ENCODE measurements around the gene VAV2. TPM values are rescaled to one million over a fixed set of nuclear protein-coding genes. Genes with fewer than 3 reads are reported as not detected.

Gene VAV2
- total and polyA plus RNA-seq, 5 donors: 4.7 to 11.4 (median 7.4) TPM

DNA sequence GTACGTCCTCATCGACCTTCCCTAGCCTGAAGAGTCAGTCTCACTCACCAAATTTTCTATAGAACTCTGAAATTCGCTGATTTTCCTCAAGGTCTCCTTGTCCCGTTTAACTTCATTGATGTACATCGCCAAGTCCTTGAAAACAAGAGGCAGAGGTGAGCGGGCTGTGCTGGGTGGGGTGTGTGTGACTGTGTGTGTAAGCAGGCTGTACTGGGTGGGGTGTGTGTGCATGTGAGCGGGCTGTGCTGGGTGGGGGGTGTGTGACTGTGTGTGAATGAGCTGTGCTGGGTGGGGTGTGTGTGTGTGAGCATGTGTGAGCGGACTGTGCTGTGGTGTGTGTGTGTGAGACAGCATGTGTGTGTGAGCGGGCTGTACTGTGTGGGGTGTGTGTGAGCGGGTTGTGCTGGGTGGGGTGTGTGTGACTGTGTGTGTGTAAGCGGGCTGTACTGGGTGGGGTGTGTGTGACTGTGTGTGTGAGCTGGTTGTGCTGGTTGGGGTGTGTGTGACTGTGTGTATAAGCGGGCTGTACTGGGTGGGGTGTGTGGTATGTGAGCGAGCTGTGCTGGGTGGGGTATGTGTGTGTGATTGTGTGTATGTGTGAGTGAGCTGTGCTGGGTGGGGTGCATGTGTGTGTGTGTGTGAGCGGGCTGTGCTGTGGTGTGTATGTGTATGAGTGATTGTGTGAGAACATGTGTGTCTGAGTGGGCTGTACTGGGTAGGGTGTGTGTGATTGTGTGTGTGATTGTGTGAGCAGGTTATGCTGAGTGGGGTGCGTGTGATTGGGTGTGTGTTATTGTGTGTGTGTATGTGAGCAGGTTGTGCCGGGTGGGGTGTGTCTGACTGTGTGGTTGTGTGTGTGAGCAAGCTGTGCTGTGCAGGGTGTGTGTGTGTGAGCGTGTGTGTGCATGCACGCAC is 200.1 kb downstream of the VAV2 start:
- Histone ChIP-seq H3K27me3 (ENCODE audit: control insufficient read depth, insufficient read depth) (no peaks in the 10 kb centered on the region), H3K9me3 (ENCODE audit: control insufficient read depth, low read length) (no peaks in the 10 kb centered on the region), H3K4me3 (ENCODE audit: low read length) (no peak overlapping the region), H3K27ac (ENCODE audit: low read length) (no peak overlapping the region), H3K4me1 (ENCODE audit: control insufficient read depth, insufficient read depth, low read length) (no peaks in the 10 kb centered on the region)
- intact Hi-C loops (cut with DNase I): loop anchor here in 2 of 4 donors (2.0 kb wide), 1 partner anchor 203 kb away; no protein-coding TSS in a partner anchor
- ATAC-seq (no peak), DNase-seq (no peak)
- 86% methylated on average over 18 of the region's 18 CpGs for WGBS

DNA sequence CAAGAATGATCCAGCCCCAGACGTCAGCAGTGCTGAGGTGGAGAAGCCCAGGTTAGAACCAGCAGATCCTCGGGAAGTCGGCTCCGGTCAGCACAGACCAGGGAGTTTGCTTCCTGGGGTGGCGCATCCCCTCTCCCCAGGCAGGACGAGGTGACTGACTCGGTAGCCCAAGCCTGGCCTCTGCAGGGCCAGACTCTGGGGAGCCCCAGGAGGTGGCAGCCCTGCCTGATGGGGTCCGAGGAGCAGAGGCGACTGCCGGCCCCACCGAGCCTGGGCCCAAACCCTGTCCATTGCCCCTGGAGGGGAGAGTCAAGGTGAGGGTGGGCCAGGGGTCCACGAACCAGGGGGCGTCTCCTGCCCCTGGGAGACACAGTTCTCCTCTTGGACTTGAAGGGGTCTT is 201.1 kb downstream of the VAV2 start:
- DNase-seq (peak in 1 of 3 donors; percentile 55), ATAC-seq (no peak)
- Histone ChIP-seq H3K27me3 (ENCODE audit: control insufficient read depth, insufficient read depth) (no peaks in the 10 kb centered on the region), H3K27ac (ENCODE audit: low read length) (no peak overlapping the region), H3K4me1 (ENCODE audit: control insufficient read depth, insufficient read depth, low read length) (no peaks in the 10 kb centered on the region), H3K9me3 (ENCODE audit: control insufficient read depth, low read length) (no peaks in the 10 kb centered on the region), H3K4me3 (ENCODE audit: low read length) (no peak overlapping the region)
- 92% methylated on average over 13 of the region's 13 CpGs for WGBS
- intact Hi-C loops (cut with DNase I): loop anchor here in 1 of 4 donors (2.0 kb wide), 1 partner anchor 204 kb away; no protein-coding TSS in a partner anchor

DNA sequence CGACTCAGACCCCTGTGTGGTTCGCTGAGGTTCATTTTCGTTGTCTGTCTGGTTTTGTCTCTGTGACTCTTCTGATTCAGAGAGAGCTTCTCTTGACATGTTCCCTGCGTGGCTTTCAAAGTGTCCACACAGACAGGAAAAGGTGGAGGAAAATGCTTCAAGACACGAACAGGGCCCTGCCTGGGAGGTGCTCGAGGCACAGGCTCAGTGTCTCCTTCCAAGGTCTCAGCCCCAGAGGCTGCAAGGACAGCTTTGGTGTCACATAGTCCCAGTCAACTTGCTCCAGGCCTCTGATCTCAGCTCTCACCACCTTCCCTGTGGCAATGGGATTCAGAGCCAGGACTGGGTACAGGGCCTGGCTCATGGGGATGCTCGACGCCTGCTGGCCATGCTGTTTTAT is 202.3 kb downstream of the VAV2 start:
- DNase-seq (peak in 1 of 3 donors; percentile 14), ATAC-seq (no peak)
- Histone ChIP-seq H3K4me1 (ENCODE audit: control insufficient read depth, insufficient read depth, low read length) (no peaks in the 10 kb centered on the region), H3K27ac (ENCODE audit: low read length) (no peak overlapping the region), H3K9me3 (ENCODE audit: control insufficient read depth, low read length) (no peaks in the 10 kb centered on the region), H3K27me3 (ENCODE audit: control insufficient read depth, insufficient read depth) (no peaks in the 10 kb centered on the region), H3K4me3 (ENCODE audit: low read length) (no peak overlapping the region)
- 70% methylated on average over 8 of the region's 8 CpGs for WGBS
- intact Hi-C loops (cut with DNase I): loop anchor here in 1 of 4 donors (2.0 kb wide), 1 partner anchor 205 kb away; no protein-coding TSS in a partner anchor

DNA sequence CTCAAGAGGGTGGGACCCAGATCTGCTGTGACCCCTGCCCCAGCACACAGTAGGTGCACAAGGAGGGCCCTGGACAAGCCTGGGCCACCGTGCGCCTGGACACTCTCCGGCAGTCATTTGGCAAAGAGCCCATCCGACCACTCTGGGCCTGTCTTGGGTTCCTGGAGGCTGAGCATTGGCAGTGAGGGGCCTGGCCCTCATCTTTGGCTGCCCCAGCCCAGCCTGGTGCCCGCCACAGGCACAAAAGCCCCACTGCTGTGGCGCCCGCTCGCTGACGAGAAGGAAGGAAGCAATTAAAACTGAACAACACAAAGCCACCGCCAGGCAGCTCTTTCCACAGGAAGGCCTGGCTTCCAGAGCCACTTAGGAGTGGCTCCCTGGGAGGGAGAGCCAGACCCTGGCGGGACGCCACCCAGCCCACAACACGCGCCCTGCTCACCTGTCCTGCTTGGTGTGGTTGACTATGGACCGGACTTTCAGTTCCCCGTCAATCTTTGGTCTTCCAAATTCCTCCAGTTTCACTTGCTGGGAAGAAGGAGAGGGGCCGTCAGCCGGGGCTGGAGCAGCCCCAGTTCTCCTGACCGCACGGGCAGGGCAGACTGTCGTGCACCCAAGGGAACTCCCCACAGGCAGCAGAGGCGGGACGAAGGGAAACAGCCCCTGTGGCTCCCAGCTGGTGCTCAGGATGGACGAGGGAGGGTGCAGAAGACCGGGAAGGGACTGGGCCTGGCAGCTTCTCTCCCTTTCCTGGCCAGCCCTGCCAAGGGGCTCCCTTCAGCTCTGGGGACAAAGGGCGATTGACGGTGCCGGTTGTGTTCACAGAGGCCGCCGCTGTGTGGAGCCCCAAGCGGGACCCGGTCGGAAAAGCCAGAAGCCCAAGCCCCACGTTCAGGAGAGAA is 203.1 kb downstream of the VAV2 start:
- 55% methylated on average over 34 of the region's 34 CpGs for WGBS

DNA sequence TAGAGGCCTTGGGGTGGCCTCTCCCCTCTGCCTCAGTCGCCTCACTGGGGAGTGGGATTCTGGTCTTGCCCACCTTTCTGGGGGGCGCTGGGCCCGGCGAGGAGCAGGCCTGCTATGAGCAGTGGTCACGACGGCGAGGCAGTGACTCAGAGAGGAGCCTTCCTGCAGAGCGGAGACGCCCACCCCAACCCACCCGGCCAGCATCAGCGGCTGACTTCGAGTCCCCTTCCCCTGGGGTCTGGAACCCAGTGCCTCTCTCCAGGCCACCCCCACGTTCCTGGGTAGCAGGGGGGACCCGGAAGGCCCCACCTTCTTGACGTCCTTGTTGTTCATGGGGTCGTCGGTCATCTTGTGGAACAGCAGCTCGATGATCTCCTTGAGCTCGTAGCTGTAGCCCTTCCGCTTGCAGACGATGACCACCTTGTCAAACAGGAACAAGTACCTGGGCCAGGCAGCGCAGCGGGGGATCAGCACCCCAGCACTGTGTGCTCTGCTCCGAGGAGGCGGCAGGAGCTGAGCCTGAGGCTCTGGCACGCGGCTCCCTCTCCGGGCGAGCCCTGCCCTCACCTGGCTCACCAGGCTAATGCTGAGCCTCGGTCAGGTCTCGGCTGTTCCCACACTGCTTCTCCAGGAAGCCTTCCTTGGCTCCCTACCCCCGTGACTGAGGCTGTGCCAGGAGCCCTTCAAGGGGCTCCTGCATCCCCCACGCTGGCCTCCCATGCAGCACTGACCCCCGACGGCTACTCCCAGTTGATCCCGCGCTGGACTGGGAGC is 203.9 kb downstream of the VAV2 start:
- no peak for ATAC-seq
- no peak overlapping the region for H3K4me3 ChIP-seq (ENCODE audit: low read length)
- peak in 2 of 3 donors; percentile 28 to 50 for DNase-seq
- no peaks in the 10 kb centered on the region for H3K27me3 ChIP-seq (ENCODE audit: control insufficient read depth, insufficient read depth)
- intact Hi-C loops (cut with DNase I): no loop called here
- no peak overlapping the region for H3K27ac ChIP-seq (ENCODE audit: low read length)
- 87% methylated on average over 37 of the region's 37 CpGs for WGBS
- no peaks in the 10 kb centered on the region for H3K4me1 ChIP-seq (ENCODE audit: control insufficient read depth, insufficient read depth, low read length)
- H3K9me3 ChIP-seq (ENCODE audit: control insufficient read depth, low read length): no peaks in the 10 kb centered on the region

More for the DNA sequence above, 203.1 kb downstream of the VAV2 start:
- H3K27me3 ChIP-seq (ENCODE audit: control insufficient read depth, insufficient read depth): no peaks in the 10 kb centered on the region
- H3K4me3 ChIP-seq (ENCODE audit: low read length): no peak overlapping the region
- intact Hi-C loops (cut with DNase I): no loop called here
- no peaks in the 10 kb centered on the region for H3K9me3 ChIP-seq (ENCODE audit: control insufficient read depth, low read length)
- peak; percentile 6 to 65 for ATAC-seq
- peak overlapping the region; percentile 10 for H3K27ac ChIP-seq (ENCODE audit: low read length)
- peak; percentile 49 to 70 (median 69) for DNase-seq
- no peaks in the 10 kb centered on the region for H3K4me1 ChIP-seq (ENCODE audit: control insufficient read depth, insufficient read depth, low read length)

DNA sequence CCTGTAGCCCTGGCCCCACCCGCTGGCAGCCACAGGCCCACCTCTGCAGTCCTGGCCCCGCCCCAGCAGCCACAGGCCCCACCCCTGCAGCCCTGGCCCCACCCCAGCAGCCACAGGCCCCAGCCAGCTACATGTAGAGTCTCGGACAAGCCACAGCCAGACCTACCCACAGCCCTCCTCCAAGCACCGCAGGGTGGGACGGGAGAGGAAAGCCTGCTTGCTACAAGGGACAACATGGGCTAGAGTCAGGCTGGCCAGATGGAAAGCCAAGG is 204.4 kb downstream of the VAV2 start:
- peak; percentile 30 for ATAC-seq
- intact Hi-C loops (cut with DNase I): no loop called here

DNA sequence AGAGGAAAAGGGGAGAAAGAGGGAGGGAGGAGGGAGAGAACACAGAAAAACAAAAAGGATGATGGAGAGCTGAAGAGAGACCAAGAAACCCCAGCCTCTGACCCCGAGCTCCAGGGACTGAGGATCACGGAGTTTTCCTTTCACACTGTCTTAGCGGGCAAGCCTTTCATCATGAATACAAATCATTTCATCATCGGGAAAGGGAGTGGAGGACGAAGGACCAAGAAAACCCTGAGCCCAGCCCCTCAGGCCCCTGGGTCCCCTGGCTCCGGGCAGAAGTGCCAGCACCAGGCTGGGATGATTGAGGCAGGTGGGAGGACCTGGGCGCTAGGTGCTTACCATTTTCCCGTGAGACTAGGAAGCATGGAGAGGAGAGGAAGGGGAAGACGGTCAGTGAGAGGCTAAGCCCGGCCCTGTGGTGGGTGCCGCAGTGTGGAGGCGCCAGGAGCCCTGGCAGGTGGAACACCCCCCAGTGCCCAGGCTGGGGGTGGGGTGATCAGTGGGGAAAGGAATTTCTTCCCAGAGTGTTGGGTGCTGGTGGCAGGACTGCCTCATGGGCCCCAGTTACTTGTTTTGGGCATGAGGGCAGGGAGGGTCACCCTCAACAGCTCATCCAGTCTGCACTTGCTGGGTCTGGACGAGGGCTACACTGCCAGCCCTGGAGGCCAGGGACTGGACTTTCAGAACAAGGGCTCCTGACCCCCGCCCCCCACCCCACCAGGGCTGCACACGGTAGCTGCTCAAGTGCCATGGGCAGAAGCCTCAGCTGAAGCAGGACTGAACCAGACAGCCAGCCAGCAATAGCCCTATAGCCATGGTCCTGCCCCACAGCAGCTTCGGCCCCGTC is 205.0 kb downstream of the VAV2 start:
- ATAC-seq (no peak), DNase-seq (peak in 2 of 3 donors; percentile 23 to 52)
- H3K4me1 ChIP-seq (ENCODE audit: control insufficient read depth, insufficient read depth, low read length): no peaks in the 10 kb centered on the region
- no peaks in the 10 kb centered on the region for H3K27me3 ChIP-seq (ENCODE audit: control insufficient read depth, insufficient read depth)
- intact Hi-C loops (cut with DNase I): no loop called here
- no peak overlapping the region for H3K4me3 ChIP-seq (ENCODE audit: low read length)
- no peaks in the 10 kb centered on the region for H3K9me3 ChIP-seq (ENCODE audit: control insufficient read depth, low read length)
- no peak overlapping the region for H3K27ac ChIP-seq (ENCODE audit: low read length)
- 87% methylated on average over 17 of the region's 17 CpGs for WGBS

More for the DNA sequence above, 204.4 kb downstream of the VAV2 start:
- Histone ChIP-seq H3K9me3 (ENCODE audit: control insufficient read depth, low read length) (no peaks in the 10 kb centered on the region), H3K27me3 (ENCODE audit: control insufficient read depth, insufficient read depth) (no peaks in the 10 kb centered on the region), H3K4me3 (ENCODE audit: low read length) (no peak overlapping the region), H3K4me1 (ENCODE audit: control insufficient read depth, insufficient read depth, low read length) (no peaks in the 10 kb centered on the region), H3K27ac (ENCODE audit: low read length) (no peak overlapping the region)
- 74% methylated on average over 5 of the region's 5 CpGs for WGBS
- peak; percentile 46 to 83 (median 80) for DNase-seq

DNA sequence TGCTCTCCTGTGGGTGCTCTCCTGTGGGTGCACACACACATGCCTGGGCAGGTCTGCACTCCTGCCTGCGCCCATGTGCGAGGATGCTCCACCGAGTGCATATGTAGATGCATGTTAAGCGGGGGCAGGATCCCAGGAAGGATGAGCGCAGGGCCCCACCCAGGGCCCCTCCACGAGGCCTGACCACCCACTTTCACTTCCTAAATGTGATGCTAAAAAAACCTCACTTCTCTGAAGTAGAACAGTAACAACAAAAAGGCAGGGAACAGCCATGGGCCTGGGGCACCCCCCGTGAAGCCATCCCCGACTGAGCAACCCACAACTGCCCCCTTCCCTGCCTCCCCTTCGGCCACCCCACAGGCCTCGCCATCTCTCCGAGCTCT is 205.8 kb downstream of the VAV2 start:
- Histone ChIP-seq H3K4me1 (ENCODE audit: control insufficient read depth, insufficient read depth, low read length) (no peaks in the 10 kb centered on the region), H3K27me3 (ENCODE audit: control insufficient read depth, insufficient read depth) (no peaks in the 10 kb centered on the region), H3K27ac (ENCODE audit: low read length) (no peak overlapping the region), H3K4me3 (ENCODE audit: low read length) (no peak overlapping the region), H3K9me3 (ENCODE audit: control insufficient read depth, low read length) (no peaks in the 10 kb centered on the region)
- intact Hi-C loops (cut with DNase I): no loop called here
- DNase-seq (peak in 2 of 3 donors; percentile 55 to 62), ATAC-seq (no peak)
- WGBS: 88% methylated on average over 11 of the region's 11 CpGs

DNA sequence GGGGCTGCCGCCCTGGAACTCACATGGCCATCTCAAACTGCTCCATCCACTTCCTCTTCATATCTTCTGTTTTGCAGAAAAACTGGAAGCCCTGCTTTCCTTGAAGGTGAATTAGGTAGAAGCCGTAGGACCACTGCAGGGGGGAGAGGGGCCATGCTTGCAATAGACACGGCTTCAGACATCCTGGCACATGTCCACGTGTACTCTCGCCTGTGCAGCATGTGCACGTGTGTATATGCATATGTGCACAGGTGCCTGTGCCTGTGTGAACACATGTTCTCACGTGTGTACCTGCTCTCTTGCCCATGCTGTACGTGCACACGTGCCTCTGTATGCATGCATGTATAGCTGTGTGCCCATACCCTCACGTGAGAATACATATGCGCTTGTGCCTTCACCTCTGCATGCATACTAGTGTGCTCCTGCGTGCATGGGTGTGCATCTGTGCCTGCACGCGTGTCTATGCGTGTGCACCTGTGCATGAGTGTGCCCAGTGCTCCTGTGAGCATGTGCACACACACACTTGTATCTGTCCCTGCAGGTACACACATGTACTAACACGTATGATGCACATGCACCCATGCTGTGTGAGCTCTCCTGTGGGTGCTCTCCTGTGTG is 206.3 kb downstream of the VAV2 start:
- Histone ChIP-seq H3K27ac (ENCODE audit: low read length) (no peak overlapping the region), H3K9me3 (ENCODE audit: control insufficient read depth, low read length) (no peaks in the 10 kb centered on the region), H3K4me3 (ENCODE audit: low read length) (no peak overlapping the region), H3K4me1 (ENCODE audit: control insufficient read depth, insufficient read depth, low read length) (no peaks in the 10 kb centered on the region), H3K27me3 (ENCODE audit: control insufficient read depth, insufficient read depth) (no peaks in the 10 kb centered on the region)
- ATAC-seq: no peak
- intact Hi-C loops (cut with DNase I): no loop called here
- peak in 2 of 3 donors; percentile 21 to 32 for DNase-seq
- WGBS: 91% methylated on average over 16 of the region's 16 CpGs

All from right cardiac atrium (tissue), 5 donors.